Thyroid gland (tissue), 4 donors: Measurements from ENCODE around the gene MACC1.

Experiments used
- CTCF ChIP-seq, 6 experiments: fragments of 200-600 bp in 3 of 6; fragments of 450-650 bp in 3 of 6; sonication (generic) in 3 of 6; IDR thresholded peaks; one replicate each; pipeline ENCODE4 v1.5.1; 2016 to 2019; ENCODE audit warnings: antibody characterized with exemption in 6 of 6, mild to moderate bottlenecking in 2 of 6, inconsistent platforms in 1 of 6, moderate library complexity in 1 of 6
- POLR2A ChIP-seq, 2 donors: fragments of 450-650 bp; IDR thresholded peaks; one replicate each; pipeline ENCODE4 v1.6.1; 2017; ENCODE audit warnings: antibody characterized with exemption in 2 of 2, mild to moderate bottlenecking in 2 of 2, moderate library complexity in 1 of 2

GRCh38 chr7:20111821-20112542 is 105.2 kb downstream of the MACC1 start:
- TF ChIP-seq POLR2A (IDR thresholded peaks at IDR 0.05), result no peak
- no peak for TF ChIP-seq CTCF (IDR thresholded peaks at IDR 0.05)
